Cardiac muscle cell (in vitro differentiated cells and primary cell): ENCODE results near the gene PSMD1. TPM values are rescaled to one million over a fixed set of nuclear protein-coding genes. Genes with fewer than 3 reads are reported as not detected.
A peak's percentile ranks its signal among the peaks of the same experiment; 100 is the strongest.

ENCODE experiments used
- DNase-seq, 2 donors: peaks; one replicate each; pipeline versions ENCODE4 v3.0.0 to v3.0.0-alpha.2; 2010 to 2017; ENCODE audit warnings: low read depth in 1 of 2, low spot score in 1 of 2
- H3K27ac ChIP-seq: fragments of 200-600 bp; sonication (generic); 2 replicates; pipeline ENCODE4 v1.5.1; 2016
- H3K27me3 ChIP-seq: fragments of 200-600 bp; sonication (generic); 2 replicates; pipeline ENCODE4 v1.6.0; 2016; ENCODE audit warnings: control low read depth
- H3K36me3 ChIP-seq: fragments of 200-600 bp; sonication (generic); 2 replicates; pipeline ENCODE4 v1.5.1; 2016; ENCODE audit warnings: control low read depth
- H3K4me1 ChIP-seq: fragments of 200-600 bp; sonication (generic); 2 replicates; pipeline ENCODE4 v1.8.1; 2017; ENCODE audit warnings: low read depth, mild to moderate bottlenecking, mixed run types
- H3K4me3 ChIP-seq: fragments of 200-600 bp; sonication (generic); 2 replicates; pipeline ENCODE4 v1.5.1; 2016; ENCODE audit warnings: mild to moderate bottlenecking
- H3K9me3 ChIP-seq: fragments of 200-600 bp; sonication (generic); 2 replicates; pipeline ENCODE4 v1.5.1; 2017; ENCODE audit warnings: low read depth, mild to moderate bottlenecking, control low read depth
- CTCF ChIP-seq: IDR thresholded peaks from 2 replicates; pipeline ENCODE4 v1.5.1; 2012; ENCODE audit warnings: low read depth, mild to moderate bottlenecking, low read length
- polyA plus RNA-seq: library from polyadenylated mRNA; unstranded; fragments of >200 nt; fragmentation: Nextera tagmentation; extraction: Ambion mirVana; gene quantifications from 2 replicates; pipeline ENCODE4 v1.2.1, GENCODE V29; 2016
- total RNA-seq: library from RNA; depleted of rRNA; stranded (reverse); fragments of >200 nt; gene quantifications from 2 replicates; pipeline ENCODE4 v1.2.3, GENCODE V29; 2016

PSMD1 gene
- total and polyA plus RNA-seq, 2 experiments from 2014 or later, result 122 to 133 TPM

GRCh38 chr2:231204146-231204545, 147.5 kb downstream of the PSMD1 start:
- Histone ChIP-seq H3K4me1 (peaks cover 4% of the 10 kb centered on the region), H3K36me3 (no peaks in the 10 kb centered on the region), H3K4me3 (no peak overlapping the region), H3K9me3 (no peaks in the 10 kb centered on the region), H3K27ac (no peak overlapping the region), H3K27me3 (no peaks in the 10 kb centered on the region)
- no peak for TF ChIP-seq CTCF
- no peak for DNase-seq

- Histone ChIP-seq H3K27ac (no peak overlapping the region), H3K4me1 (no peaks in the 10 kb centered on the region), H3K27me3 (no peaks in the 10 kb centered on the region), H3K36me3 (no peaks in the 10 kb centered on the region), H3K4me3 (no peak overlapping the region), H3K9me3 (no peaks in the 10 kb centered on the region)
- no peak for DNase-seq
- TF ChIP-seq CTCF, result no peak
These were observed 147.9 kb downstream of the PSMD1 start for GRCh38 chr2:231204581-231204980.

- H3K27me3 ChIP-seq, result no peaks in the 10 kb centered on the region
- no peaks in the 10 kb centered on the region for H3K4me1 ChIP-seq
- no peaks in the 10 kb centered on the region for H3K36me3 ChIP-seq
- TF ChIP-seq CTCF, result no peak
- H3K4me3 ChIP-seq, result no peak overlapping the region
- H3K9me3 ChIP-seq, result no peaks in the 10 kb centered on the region
- H3K27ac ChIP-seq, result no peak overlapping the region
- DNase-seq, result no peak
These were observed 151.1 kb downstream of the PSMD1 start for GRCh38 chr2:231207734-231208133.

GRCh38 chr2:231210782-231211181, 154.1 kb downstream of the PSMD1 start:
- no peaks in the 10 kb centered on the region for H3K4me1 ChIP-seq
- DNase-seq, result no peak
- peaks cover 8% of the 10 kb centered on the region for H3K36me3 ChIP-seq
- no peak overlapping the region for H3K4me3 ChIP-seq
- no peak for TF ChIP-seq CTCF
- no peaks in the 10 kb centered on the region for H3K9me3 ChIP-seq
- no peaks in the 10 kb centered on the region for H3K27me3 ChIP-seq
- H3K27ac ChIP-seq, result no peak overlapping the region

- DNase-seq, result peak in 1 of 2 donors; percentile 5
- no peak for TF ChIP-seq CTCF
- Histone ChIP-seq H3K4me3 (no peak overlapping the region), H3K9me3 (no peaks in the 10 kb centered on the region), H3K36me3 (peaks cover 8% of the 10 kb centered on the region), H3K27ac (no peak overlapping the region), H3K27me3 (no peaks in the 10 kb centered on the region), H3K4me1 (no peaks in the 10 kb centered on the region)
These were observed 154.8 kb downstream of the PSMD1 start for GRCh38 chr2:231211486-231211885.

- DNase-seq, result no peak
- Histone ChIP-seq H3K4me1 (no peaks in the 10 kb centered on the region), H3K9me3 (no peaks in the 10 kb centered on the region), H3K4me3 (no peak overlapping the region), H3K27ac (no peak overlapping the region), H3K36me3 (peaks cover 16% of the 10 kb centered on the region), H3K27me3 (no peaks in the 10 kb centered on the region)
- no peak for TF ChIP-seq CTCF
These were observed 155.7 kb downstream of the PSMD1 start for GRCh38 chr2:231212329-231212845.
